ENCODE measurements around the gene FAM227A.

GRCh38 chr22:38566726-38567504, 89.3 kb downstream of the FAM227A start:
- TF ChIP-seq, protein P1, sequence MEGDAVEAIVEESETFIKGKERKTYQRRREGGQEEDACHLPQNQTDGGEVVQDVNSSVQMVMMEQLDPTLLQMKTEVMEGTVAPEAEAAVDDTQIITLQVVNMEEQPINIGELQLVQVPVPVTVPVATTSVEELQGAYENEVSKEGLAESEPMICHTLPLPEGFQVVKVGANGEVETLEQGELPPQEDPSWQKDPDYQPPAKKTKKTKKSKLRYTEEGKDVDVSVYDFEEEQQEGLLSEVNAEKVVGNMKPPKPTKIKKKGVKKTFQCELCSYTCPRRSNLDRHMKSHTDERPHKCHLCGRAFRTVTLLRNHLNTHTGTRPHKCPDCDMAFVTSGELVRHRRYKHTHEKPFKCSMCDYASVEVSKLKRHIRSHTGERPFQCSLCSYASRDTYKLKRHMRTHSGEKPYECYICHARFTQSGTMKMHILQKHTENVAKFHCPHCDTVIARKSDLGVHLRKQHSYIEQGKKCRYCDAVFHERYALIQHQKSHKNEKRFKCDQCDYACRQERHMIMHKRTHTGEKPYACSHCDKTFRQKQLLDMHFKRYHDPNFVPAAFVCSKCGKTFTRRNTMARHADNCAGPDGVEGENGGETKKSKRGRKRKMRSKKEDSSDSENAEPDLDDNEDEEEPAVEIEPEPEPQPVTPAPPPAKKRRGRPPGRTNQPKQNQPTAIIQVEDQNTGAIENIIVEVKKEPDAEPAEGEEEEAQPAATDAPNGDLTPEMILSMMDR (conservative IDR thresholded peaks at IDR 0.05): no peak
- TF ChIP-seq ZFX (IDR thresholded peaks at IDR 0.05): no peak

All from C4-2B (cell line).